HG03095 (cell line): ENCODE measurements around the gene AMBRA1.
A peak's percentile ranks its signal among the peaks of the same experiment; 100 is the strongest.
"Not testable (repeated sequence)": the region's sequence is repeated elsewhere in the genome, so short reads cannot be mapped to it uniquely, and the experiment has no call there.

ENCODE experiments used
- ATAC-seq: cut with Tn5 transposase; IDR thresholded peaks from one replicate; pipeline ENCODE4 v1.9.1; 2021; ENCODE audit warnings: moderate library complexity; ENCODE audit not compliant: unreplicated experiment

AMBRA1 gene

GRCh38 chr11:46385169-46386004 is 208.4 kb downstream of the AMBRA1 start:
- ATAC-seq, result no peak

- ATAC-seq, result no peak
These were observed 209.7 kb downstream of the AMBRA1 start for GRCh38 chr11:46383974-46384701.

- ATAC-seq, result no peak
These were observed 210.4 kb downstream of the AMBRA1 start for GRCh38 chr11:46383404-46383758.

GRCh38 chr11:46382646-46383403 is 211.0 kb downstream of the AMBRA1 start:
- ATAC-seq, result no peak

GRCh38 chr11:46381819-46382645 is 211.8 kb downstream of the AMBRA1 start:
- ATAC-seq, result no peak

- no peak for ATAC-seq
These were observed 212.6 kb downstream of the AMBRA1 start, which contains the start of gene MDK for GRCh38 chr11:46381048-46381818. TSS of gene MDK (plus strand) at chr11:46381669. CDS start at chr11:46382058, 389 bp downstream.

GRCh38 chr11:46380340-46381047 is 213.3 kb downstream of the AMBRA1 start:
- ATAC-seq, result peak; percentile 46

- ATAC-seq, result not testable (repeated sequence)
These were observed 214.1 kb downstream of the AMBRA1 start for GRCh38 chr11:46379482-46380293.

- no peak for ATAC-seq
These were observed 214.9 kb downstream of the AMBRA1 start for GRCh38 chr11:46378811-46379481.

GRCh38 chr11:46378296-46378695 is 215.5 kb downstream of the AMBRA1 start:
- no peak for ATAC-seq

- ATAC-seq, result no peak
These were observed 216.0 kb downstream of the AMBRA1 start for GRCh38 chr11:46377831-46378230.

- ATAC-seq, result no peak
These were observed 216.5 kb downstream of the AMBRA1 start for GRCh38 chr11:46377290-46377689.

GRCh38 chr11:46376258-46377050 is 217.4 kb downstream of the AMBRA1 start:
- no peak for ATAC-seq

- ATAC-seq, result no peak
These were observed 218.3 kb downstream of the AMBRA1 start for GRCh38 chr11:46375392-46376101.

GRCh38 chr11:46374815-46375214 is 219.0 kb downstream of the AMBRA1 start:
- ATAC-seq, result no peak
